ENCODE results near the gene OR6Y1. TPM values are rescaled to one million over a fixed set of nuclear protein-coding genes. Genes with fewer than 3 reads are reported as not detected.

OR6Y1 gene, protein sequence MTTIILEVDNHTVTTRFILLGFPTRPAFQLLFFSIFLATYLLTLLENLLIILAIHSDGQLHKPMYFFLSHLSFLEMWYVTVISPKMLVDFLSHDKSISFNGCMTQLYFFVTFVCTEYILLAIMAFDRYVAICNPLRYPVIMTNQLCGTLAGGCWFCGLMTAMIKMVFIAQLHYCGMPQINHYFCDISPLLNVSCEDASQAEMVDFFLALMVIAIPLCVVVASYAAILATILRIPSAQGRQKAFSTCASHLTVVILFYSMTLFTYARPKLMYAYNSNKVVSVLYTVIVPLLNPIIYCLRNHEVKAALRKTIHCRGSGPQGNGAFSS
- not detected for polyA plus RNA-seq
- long read RNA-seq, donor 1, result 0 reads
- long read RNA-seq, donor 2, result 0 reads
- long read RNA-seq, donor 3, result 0 reads
- long read RNA-seq, donor 4, result 0 reads
- long read RNA-seq, donor 5, result 0 reads
- long read RNA-seq, donor 6, result 0 reads
- long read RNA-seq, donor 7, result 0 reads
- long read RNA-seq, donor 8, result 0 reads
- long read RNA-seq, donor 9, result 0 reads
- long read RNA-seq, donor 10, result 0 reads
- long read RNA-seq, donor 11, result 0 reads

DNA sequence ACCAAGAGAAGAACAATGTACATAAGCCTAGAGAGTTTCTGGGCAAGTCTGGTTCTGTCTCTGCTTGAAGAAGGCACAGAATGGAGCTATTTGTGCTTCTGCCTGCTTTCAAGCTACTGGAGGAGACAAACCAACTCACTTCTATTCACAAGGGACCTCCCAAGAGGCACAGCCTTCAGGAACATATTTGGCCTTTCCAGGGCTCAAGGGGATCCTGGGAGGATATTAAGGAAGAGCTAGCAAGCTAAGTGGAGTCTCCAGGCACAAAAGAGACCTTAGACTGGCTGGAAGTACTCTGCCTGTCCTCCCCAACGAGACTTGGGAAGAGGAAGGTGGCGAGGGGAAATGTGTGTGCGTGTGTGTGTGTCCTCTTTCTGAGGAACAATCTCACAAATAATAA, at the start of gene OR6Y1:
Gene OR6Y1 (minus strand): TSS at position 54 of the 400 bp plus-strand sequence. CDS start 6,300 bp downstream, outside the sequence.
- Histone ChIP-seq H3K9me3 (ENCODE audit: control insufficient read depth, low read depth, low read length) (no peaks in the 10 kb centered on the region), H3K4me3 (ENCODE audit: low read length) (no peak within 1 kb of the TSS), H3K36me3 (ENCODE audit: control insufficient read depth, insufficient read depth, low read length) (no peaks in the 10 kb centered on the region), H3K4me1 (ENCODE audit: control insufficient read depth, insufficient read depth, low read length) (no peaks in the 10 kb centered on the region), H3K27ac (ENCODE audit: low read length) (no peak within 1 kb of the TSS), H3K27me3 (ENCODE audit: control insufficient read depth, insufficient read depth, low read length) (no peaks in the 10 kb centered on the region)
- DNase-seq, result no peak
- WGBS (ENCODE audit: insufficient coverage, low lambda C conversion rate), result no CpG with 5 or more reads among the region's 3 CpGs

DNA sequence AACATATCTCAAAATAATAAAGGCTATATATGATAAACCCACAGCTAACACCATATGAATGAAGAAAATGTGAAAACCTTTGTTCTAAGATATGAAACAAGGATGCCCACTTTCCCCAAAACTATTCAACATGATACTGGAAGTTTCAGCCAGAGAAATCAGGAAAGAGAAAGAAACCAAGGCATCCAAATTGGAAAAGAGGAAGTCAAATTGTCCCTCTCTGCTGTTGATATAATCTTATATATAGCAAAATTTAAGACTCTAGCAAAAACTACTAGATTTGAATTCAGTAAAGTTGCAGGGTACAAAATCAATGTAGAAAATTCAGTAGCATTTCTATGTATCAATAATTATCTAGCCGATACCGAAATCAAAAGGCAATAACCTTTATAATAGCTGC, 46.5 kb upstream of the OR6Y1 start:
- Histone ChIP-seq H3K9me3 (ENCODE audit: control insufficient read depth, low read depth, low read length) (peaks cover 5% of the 10 kb centered on the region), H3K27me3 (ENCODE audit: control insufficient read depth, insufficient read depth, low read length) (no peaks in the 10 kb centered on the region), H3K36me3 (ENCODE audit: control insufficient read depth, insufficient read depth, low read length) (no peaks in the 10 kb centered on the region), H3K4me1 (ENCODE audit: control insufficient read depth, insufficient read depth, low read length) (no peaks in the 10 kb centered on the region), H3K4me3 (ENCODE audit: low read length) (no peak overlapping the region), H3K27ac (ENCODE audit: low read length) (no peak overlapping the region)
- DNase-seq, result no peak
- no CpG with 5 or more reads among the region's 2 CpGs for WGBS (ENCODE audit: insufficient coverage, low lambda C conversion rate)

DNA sequence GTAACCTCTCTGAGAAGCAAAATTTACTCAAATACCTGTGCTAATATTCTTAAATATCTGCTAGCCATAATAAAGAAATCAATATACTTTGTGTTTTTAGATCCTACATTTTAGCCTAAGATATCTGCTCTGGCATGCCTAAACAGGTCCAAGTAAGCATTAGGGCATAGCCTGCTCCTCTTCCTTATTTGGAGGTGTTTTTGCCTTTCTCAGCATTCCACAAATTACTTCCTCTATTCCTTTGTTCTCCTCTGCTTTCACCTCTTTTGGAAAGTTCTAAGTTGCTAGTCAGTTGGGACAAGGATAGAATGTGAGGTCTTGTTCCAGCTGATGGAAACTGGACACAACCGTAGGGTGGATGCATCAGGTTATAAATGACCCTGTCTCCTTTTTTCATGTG, 32.7 kb upstream of the OR6Y1 start:
- no peaks in the 10 kb centered on the region for H3K36me3 ChIP-seq (ENCODE audit: control insufficient read depth, insufficient read depth, low read length)
- H3K4me3 ChIP-seq (ENCODE audit: low read length), result no peak overlapping the region
- no peaks in the 10 kb centered on the region for H3K9me3 ChIP-seq (ENCODE audit: control insufficient read depth, low read depth, low read length)
- no peak overlapping the region for H3K27ac ChIP-seq (ENCODE audit: low read length)
- no peak for DNase-seq
- no peaks in the 10 kb centered on the region for H3K4me1 ChIP-seq (ENCODE audit: control insufficient read depth, insufficient read depth, low read length)
- no peaks in the 10 kb centered on the region for H3K27me3 ChIP-seq (ENCODE audit: control insufficient read depth, insufficient read depth, low read length)
- WGBS (ENCODE audit: insufficient coverage, low lambda C conversion rate), result no CpG with 5 or more reads among the region's 1 CpG

DNA sequence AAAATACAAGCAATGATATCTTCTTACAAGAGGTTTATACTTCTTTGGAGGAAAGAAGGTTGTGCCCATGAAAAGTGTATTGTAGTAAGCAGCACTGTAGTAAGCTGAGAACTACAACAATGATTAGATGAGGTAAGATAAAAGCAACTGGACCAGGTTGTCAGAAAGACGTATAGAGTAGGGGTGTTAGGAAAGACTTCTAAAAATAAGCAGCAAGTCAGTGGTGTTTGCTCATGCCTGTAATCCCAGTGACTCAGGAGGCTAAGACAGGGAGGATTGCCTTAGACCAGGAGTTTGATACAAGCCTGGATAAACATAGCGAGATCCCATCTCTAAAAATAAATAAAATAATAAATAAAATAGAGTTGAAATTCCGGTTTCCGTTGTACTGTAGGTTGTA, 29.8 kb upstream of the OR6Y1 start:
- Histone ChIP-seq H3K4me3 (ENCODE audit: low read length) (no peak overlapping the region), H3K9me3 (ENCODE audit: control insufficient read depth, low read depth, low read length) (no peaks in the 10 kb centered on the region), H3K36me3 (ENCODE audit: control insufficient read depth, insufficient read depth, low read length) (no peaks in the 10 kb centered on the region), H3K27ac (ENCODE audit: low read length) (no peak overlapping the region), H3K27me3 (ENCODE audit: control insufficient read depth, insufficient read depth, low read length) (no peaks in the 10 kb centered on the region), H3K4me1 (ENCODE audit: control insufficient read depth, insufficient read depth, low read length) (no peaks in the 10 kb centered on the region)
- DNase-seq, result no peak
- WGBS (ENCODE audit: insufficient coverage, low lambda C conversion rate), result 73% methylated on average over 3 of the region's 4 CpGs

DNA sequence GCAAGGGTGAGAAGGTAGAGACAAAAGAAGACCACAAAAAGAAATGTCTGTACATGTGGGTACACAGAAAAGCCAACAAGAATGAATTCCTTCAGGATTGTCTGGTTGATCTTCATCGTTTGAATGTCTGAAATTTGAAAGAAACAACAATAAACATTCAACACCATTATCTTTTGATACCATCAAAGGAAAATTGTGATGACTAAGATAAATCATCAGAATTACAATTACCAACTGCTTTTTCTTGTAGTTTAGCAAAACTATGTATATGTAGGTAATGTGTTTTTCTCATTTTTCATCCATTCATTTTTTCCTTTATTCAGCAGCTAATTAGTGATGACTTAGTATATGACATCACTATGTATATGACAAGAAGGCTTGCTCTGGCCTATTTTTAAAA, 25.5 kb upstream of the OR6Y1 start, which contains the start of gene OR10X1:
Gene OR10X1 (minus strand): TSS at position 167 of the 400 bp plus-strand sequence. CDS start 0 bp downstream, at position 167.
- WGBS (ENCODE audit: insufficient coverage, low lambda C conversion rate), result no CpG with 5 or more reads among the region's 1 CpG
- H3K4me1 ChIP-seq (ENCODE audit: control insufficient read depth, insufficient read depth, low read length), result no peaks in the 10 kb centered on the region
- no peak within 1 kb of the TSS for H3K4me3 ChIP-seq (ENCODE audit: low read length)
- no peak within 1 kb of the TSS for H3K27ac ChIP-seq (ENCODE audit: low read length)
- H3K36me3 ChIP-seq (ENCODE audit: control insufficient read depth, insufficient read depth, low read length), result no peaks in the 10 kb centered on the region
- DNase-seq, result no peak
- no peaks in the 10 kb centered on the region for H3K9me3 ChIP-seq (ENCODE audit: control insufficient read depth, low read depth, low read length)
- no peaks in the 10 kb centered on the region for H3K27me3 ChIP-seq (ENCODE audit: control insufficient read depth, insufficient read depth, low read length)

DNA sequence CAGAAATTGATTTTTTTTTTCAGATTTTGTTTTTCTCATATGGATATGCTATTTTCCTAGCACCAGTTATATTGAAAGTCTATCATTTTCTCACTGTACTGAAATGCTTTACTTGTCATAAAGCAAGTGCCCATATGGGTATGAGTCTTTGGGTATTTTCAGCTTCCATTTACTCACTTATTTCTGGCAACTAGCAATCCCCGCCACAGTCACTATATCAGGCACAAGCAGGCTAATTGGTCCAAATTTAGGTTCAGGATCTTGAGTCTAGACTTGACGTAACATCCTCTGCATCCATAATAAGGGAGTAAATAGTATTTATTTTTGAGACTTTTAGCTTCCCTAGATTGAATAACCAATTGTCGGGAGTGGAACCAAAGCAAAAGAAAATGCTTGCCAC, 23.4 kb upstream of the OR6Y1 start:
- no peaks in the 10 kb centered on the region for H3K9me3 ChIP-seq (ENCODE audit: control insufficient read depth, low read depth, low read length)
- no peaks in the 10 kb centered on the region for H3K27me3 ChIP-seq (ENCODE audit: control insufficient read depth, insufficient read depth, low read length)

DNA sequence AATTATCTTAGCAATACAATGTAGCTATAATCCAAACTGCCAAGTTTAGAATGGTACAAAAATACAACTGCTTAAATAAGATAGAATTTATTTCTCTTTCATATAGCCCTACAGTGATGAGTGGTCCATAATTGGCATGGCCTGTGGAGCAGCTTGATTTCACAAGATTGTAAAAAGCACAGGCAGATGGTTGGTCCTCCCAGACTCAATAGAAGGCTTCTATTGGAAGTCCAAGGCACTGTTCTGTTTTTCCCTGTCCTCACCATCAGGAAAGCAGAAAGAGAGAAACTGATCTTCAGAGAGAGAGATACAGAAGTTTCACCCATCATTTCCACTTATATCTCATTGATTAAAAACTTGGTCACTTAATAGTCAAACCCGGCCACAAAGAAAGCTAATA, 18.0 kb upstream of the OR6Y1 start:
- no peak for DNase-seq
- Histone ChIP-seq H3K27ac (ENCODE audit: low read length) (no peak overlapping the region), H3K27me3 (ENCODE audit: control insufficient read depth, insufficient read depth, low read length) (no peaks in the 10 kb centered on the region), H3K4me1 (ENCODE audit: control insufficient read depth, insufficient read depth, low read length) (no peaks in the 10 kb centered on the region), H3K9me3 (ENCODE audit: control insufficient read depth, low read depth, low read length) (no peaks in the 10 kb centered on the region), H3K36me3 (ENCODE audit: control insufficient read depth, insufficient read depth, low read length) (no peaks in the 10 kb centered on the region), H3K4me3 (ENCODE audit: low read length) (no peak overlapping the region)
- WGBS (ENCODE audit: insufficient coverage, low lambda C conversion rate), result no CpG with 5 or more reads among the region's 1 CpG

More for the DNA sequence above, 23.4 kb upstream of the OR6Y1 start:
- H3K4me3 ChIP-seq (ENCODE audit: low read length), result no peak overlapping the region
- 100% methylated on average over 2 of the region's 3 CpGs for WGBS (ENCODE audit: insufficient coverage, low lambda C conversion rate)
- H3K4me1 ChIP-seq (ENCODE audit: control insufficient read depth, insufficient read depth, low read length), result no peaks in the 10 kb centered on the region
- no peak for DNase-seq
- H3K27ac ChIP-seq (ENCODE audit: low read length), result no peak overlapping the region
- no peaks in the 10 kb centered on the region for H3K36me3 ChIP-seq (ENCODE audit: control insufficient read depth, insufficient read depth, low read length)

DNA sequence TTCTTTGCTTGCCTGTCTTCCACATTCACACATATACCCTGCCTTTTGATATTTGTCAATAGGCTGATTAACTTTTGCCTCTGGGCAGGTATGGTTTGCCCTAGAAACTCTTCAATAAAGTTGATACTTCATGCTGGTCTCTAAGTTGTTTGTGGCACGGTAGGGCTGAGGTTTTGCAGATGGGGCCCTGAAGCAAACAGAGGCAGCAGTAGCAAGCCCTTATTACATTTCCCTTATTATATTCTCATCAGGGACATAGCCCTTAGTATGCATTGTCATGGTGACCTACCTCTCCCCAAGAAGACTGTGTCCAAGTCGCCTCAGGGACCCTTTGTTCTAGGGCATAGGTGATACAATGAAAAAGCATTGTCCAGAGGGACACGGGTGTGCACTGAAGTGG, 16.3 kb upstream of the OR6Y1 start, which contains the start of gene OR6P1:
Gene OR6P1 (minus strand): TSS at position 101 of the 400 bp plus-strand sequence. CDS start 6,976 bp downstream, outside the sequence.
- H3K36me3 ChIP-seq (ENCODE audit: control insufficient read depth, insufficient read depth, low read length), result no peaks in the 10 kb centered on the region
- H3K4me1 ChIP-seq (ENCODE audit: control insufficient read depth, insufficient read depth, low read length), result no peaks in the 10 kb centered on the region
- no peak within 1 kb of the TSS for H3K27ac ChIP-seq (ENCODE audit: low read length)
- H3K4me3 ChIP-seq (ENCODE audit: low read length), result no peak within 1 kb of the TSS
- no peaks in the 10 kb centered on the region for H3K9me3 ChIP-seq (ENCODE audit: control insufficient read depth, low read depth, low read length)
- no peaks in the 10 kb centered on the region for H3K27me3 ChIP-seq (ENCODE audit: control insufficient read depth, insufficient read depth, low read length)
- no CpG with 5 or more reads among the region's 3 CpGs for WGBS (ENCODE audit: insufficient coverage, low lambda C conversion rate)
- DNase-seq, result no peak

DNA sequence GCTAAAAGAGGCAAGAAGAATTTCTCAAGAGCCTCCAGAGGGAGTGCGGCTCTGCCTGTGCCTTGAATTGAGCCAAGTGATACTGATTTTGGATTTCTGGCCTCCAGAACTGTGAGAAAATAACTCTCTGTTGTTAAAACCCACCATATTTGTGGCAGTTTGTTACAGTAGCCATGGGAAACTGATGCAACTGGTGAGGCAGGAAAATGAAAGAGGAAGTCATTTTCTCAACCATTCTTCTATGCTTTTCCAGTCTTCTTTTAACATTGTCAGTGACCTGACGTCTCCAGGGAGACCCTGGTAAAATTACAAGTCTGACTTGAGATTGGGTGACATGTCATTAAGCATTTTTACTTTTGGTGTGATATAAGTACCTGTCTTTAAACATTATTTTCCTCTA, 10.4 kb upstream of the OR6Y1 start:
- H3K36me3 ChIP-seq (ENCODE audit: control insufficient read depth, insufficient read depth, low read length), result no peaks in the 10 kb centered on the region
- no peak overlapping the region for H3K4me3 ChIP-seq (ENCODE audit: low read length)
- H3K27me3 ChIP-seq (ENCODE audit: control insufficient read depth, insufficient read depth, low read length), result no peaks in the 10 kb centered on the region
- no CpG with 5 or more reads among the region's 2 CpGs for WGBS (ENCODE audit: insufficient coverage, low lambda C conversion rate)
- DNase-seq, result no peak
- H3K27ac ChIP-seq (ENCODE audit: low read length), result no peak overlapping the region
- no peaks in the 10 kb centered on the region for H3K4me1 ChIP-seq (ENCODE audit: control insufficient read depth, insufficient read depth, low read length)
- no peaks in the 10 kb centered on the region for H3K9me3 ChIP-seq (ENCODE audit: control insufficient read depth, low read depth, low read length)

DNA sequence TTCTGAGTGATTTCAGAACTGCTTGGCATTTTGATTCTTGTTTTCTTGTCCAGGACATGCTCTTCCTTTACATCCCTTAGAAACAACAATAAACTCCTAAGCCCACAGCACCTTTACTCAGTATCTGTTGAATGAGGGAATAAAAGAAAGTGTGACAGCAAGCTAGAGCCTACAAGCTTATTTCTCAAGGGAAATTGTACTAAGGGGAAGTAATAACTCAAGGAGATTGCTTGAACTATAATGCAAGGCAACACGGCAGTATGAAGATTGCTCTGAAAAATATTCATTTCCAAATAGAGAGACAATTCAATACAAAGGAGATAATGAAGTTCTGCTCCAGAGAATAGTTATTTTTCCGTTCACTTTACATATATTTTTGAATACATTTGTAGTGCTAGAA, 9.6 kb upstream of the OR6Y1 start:
- Histone ChIP-seq H3K4me3 (ENCODE audit: low read length) (no peak overlapping the region), H3K36me3 (ENCODE audit: control insufficient read depth, insufficient read depth, low read length) (no peaks in the 10 kb centered on the region), H3K27me3 (ENCODE audit: control insufficient read depth, insufficient read depth, low read length) (no peaks in the 10 kb centered on the region), H3K9me3 (ENCODE audit: control insufficient read depth, low read depth, low read length) (no peaks in the 10 kb centered on the region), H3K27ac (ENCODE audit: low read length) (no peak overlapping the region), H3K4me1 (ENCODE audit: control insufficient read depth, insufficient read depth, low read length) (no peaks in the 10 kb centered on the region)
- WGBS (ENCODE audit: insufficient coverage, low lambda C conversion rate), result 100% methylated on average over 1 of the region's 2 CpGs
- no peak for DNase-seq

Measured in large intestine (tissue), 12 donors.